ENCODE results near the gene OR1M1.

Gene OR1M1

GRCh38 chr19:9128171-9128570 is 41.3 kb downstream of the OR1M1 start:
- TF ChIP-seq, protein P1, sequence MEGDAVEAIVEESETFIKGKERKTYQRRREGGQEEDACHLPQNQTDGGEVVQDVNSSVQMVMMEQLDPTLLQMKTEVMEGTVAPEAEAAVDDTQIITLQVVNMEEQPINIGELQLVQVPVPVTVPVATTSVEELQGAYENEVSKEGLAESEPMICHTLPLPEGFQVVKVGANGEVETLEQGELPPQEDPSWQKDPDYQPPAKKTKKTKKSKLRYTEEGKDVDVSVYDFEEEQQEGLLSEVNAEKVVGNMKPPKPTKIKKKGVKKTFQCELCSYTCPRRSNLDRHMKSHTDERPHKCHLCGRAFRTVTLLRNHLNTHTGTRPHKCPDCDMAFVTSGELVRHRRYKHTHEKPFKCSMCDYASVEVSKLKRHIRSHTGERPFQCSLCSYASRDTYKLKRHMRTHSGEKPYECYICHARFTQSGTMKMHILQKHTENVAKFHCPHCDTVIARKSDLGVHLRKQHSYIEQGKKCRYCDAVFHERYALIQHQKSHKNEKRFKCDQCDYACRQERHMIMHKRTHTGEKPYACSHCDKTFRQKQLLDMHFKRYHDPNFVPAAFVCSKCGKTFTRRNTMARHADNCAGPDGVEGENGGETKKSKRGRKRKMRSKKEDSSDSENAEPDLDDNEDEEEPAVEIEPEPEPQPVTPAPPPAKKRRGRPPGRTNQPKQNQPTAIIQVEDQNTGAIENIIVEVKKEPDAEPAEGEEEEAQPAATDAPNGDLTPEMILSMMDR (conservative IDR thresholded peaks at IDR 0.05; ENCODE audit: low read depth, low read length) = no peak
- DNase-seq (ENCODE audit: low read depth) = peak; percentile 64
- H3K4me3 ChIP-seq (ENCODE audit: low read depth, low read length) = no peak overlapping the region

DNA sequence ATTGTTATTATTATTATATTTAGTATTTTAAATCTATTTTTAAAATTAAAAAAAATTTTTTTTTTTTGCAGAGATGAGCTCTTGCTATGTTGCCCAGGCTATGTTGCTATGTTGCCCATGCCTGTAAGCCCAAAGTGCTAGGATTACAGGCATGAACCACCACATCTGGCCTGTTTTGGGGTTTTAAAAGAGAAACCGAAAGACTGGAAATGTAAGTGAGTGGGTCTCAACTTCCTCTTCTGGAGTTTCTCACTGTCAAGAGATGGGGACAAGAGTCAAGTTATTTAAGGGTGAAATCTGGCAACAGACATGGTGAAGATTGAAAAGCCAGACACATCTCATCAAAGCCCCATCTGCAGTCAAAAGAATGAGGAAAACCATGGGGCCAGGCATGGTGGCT is 44.1 kb downstream of the OR1M1 start:
- no peak for DNase-seq (ENCODE audit: low read depth)
- H3K4me3 ChIP-seq (ENCODE audit: low read depth, low read length) = no peak overlapping the region
- TF ChIP-seq, protein P1 (conservative IDR thresholded peaks at IDR 0.05; ENCODE audit: low read depth, low read length) = no peak

GRCh38 chr19:9132422-9132821 is 45.6 kb downstream of the OR1M1 start:
- TF ChIP-seq, protein P1 (conservative IDR thresholded peaks at IDR 0.05; ENCODE audit: low read depth, low read length) = no peak
- no peak overlapping the region for H3K4me3 ChIP-seq (ENCODE audit: low read depth, low read length)

GRCh38 chr19:9139609-9140158 is 52.8 kb downstream of the OR1M1 start:
- peak overlapping the region; percentile 99 for H3K4me3 ChIP-seq (ENCODE audit: low read depth, low read length)
- no peak for DNase-seq (ENCODE audit: low read depth)
- TF ChIP-seq, protein P1 (conservative IDR thresholded peaks at IDR 0.05; ENCODE audit: low read depth, low read length) = no peak

More at GRCh38 chr19:9132422-9132821, 45.6 kb downstream of the OR1M1 start:
- no peak for DNase-seq (ENCODE audit: low read depth)

DNA sequence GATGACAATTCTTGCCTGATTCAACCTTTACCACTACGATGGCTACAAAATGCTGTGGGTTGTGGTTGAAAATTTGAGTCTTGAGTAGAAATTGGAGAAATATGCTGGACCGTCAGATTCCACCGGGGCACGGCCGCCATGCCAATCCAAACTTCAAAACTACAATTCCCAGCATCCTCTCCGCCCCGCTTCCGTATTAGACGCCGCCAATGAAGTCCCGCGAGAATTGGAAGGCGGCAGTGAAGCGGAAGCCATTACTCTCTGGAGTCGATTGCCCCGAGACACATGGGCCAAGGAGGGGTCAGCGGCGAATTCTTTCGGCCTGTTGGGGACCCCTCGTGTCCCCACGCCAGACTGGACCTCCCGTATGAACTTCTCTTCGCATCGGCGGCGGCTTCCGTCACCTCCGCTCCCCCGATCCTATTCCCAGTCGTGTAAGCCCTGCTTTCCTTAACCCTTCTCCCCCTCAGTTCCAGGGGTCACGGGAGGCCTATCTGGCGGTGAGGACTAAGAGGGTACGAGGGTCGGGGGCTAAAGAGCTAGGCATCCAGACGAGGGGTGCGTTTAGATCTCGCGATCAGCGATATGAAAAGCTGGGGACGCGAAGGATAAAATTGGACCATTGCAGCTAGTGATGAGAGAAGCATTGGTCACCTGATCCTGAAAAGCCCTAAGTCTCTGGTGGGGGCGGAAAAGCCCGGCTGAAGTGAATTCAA is 53.5 kb downstream of the OR1M1 start, which contains the start of gene ZNF317:
Gene ZNF317 (plus strand): TSS at position 239 of the 716 bp plus-strand sequence. CDS start 15,620 bp downstream, outside the sequence.
- DNase-seq (ENCODE audit: low read depth) = peak; percentile 93
- H3K4me3 ChIP-seq (ENCODE audit: low read depth, low read length) = peak within 1 kb of the TSS; percentile 99
- TF ChIP-seq, protein P1 (conservative IDR thresholded peaks at IDR 0.05; ENCODE audit: low read depth, low read length) = no peak

- TF ChIP-seq, protein P1 (conservative IDR thresholded peaks at IDR 0.05; ENCODE audit: low read depth, low read length) = no peak
- no peak overlapping the region for H3K4me3 ChIP-seq (ENCODE audit: low read depth, low read length)
- DNase-seq (ENCODE audit: low read depth) = peak; percentile 17
Measured at GRCh38 chr19:9144920-9145319, 58.1 kb downstream of the OR1M1 start.

Measured in choroid plexus epithelial cell (primary cell).